GM12872 (cell line): ENCODE measurements around the gene HARBI1.

Experiments
- TF ChIP-seq, protein P1 (sequence below): IDR thresholded peaks from 3 replicates; pipeline ENCODE4 v1.5.1; 2011; ENCODE audit warnings: low read depth, mild to moderate bottlenecking, low read length, moderate library complexity; ENCODE audit not compliant: insufficient read depth

The HARBI1 gene

DNA sequence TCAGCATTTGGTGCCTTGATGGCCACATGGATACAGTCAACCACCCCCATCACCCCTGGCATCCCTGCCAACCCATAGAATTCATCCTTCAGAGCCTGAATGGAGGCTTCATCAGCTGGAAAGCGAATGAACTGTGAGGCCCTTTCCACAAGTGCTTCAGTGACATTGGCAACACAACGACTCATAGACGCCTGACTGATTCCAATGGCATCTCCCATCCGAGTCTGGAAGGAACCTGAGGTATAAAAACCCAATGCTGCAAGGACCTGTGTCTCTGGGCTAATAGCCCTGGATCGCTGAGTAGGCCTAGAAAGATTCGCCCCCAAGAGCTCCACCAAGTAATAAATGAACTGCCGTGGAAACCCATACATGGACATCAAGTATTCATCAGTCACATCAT, 1.3 kb downstream of the HARBI1 start:
- TF ChIP-seq, protein P1, sequence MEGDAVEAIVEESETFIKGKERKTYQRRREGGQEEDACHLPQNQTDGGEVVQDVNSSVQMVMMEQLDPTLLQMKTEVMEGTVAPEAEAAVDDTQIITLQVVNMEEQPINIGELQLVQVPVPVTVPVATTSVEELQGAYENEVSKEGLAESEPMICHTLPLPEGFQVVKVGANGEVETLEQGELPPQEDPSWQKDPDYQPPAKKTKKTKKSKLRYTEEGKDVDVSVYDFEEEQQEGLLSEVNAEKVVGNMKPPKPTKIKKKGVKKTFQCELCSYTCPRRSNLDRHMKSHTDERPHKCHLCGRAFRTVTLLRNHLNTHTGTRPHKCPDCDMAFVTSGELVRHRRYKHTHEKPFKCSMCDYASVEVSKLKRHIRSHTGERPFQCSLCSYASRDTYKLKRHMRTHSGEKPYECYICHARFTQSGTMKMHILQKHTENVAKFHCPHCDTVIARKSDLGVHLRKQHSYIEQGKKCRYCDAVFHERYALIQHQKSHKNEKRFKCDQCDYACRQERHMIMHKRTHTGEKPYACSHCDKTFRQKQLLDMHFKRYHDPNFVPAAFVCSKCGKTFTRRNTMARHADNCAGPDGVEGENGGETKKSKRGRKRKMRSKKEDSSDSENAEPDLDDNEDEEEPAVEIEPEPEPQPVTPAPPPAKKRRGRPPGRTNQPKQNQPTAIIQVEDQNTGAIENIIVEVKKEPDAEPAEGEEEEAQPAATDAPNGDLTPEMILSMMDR = no peak

DNA sequence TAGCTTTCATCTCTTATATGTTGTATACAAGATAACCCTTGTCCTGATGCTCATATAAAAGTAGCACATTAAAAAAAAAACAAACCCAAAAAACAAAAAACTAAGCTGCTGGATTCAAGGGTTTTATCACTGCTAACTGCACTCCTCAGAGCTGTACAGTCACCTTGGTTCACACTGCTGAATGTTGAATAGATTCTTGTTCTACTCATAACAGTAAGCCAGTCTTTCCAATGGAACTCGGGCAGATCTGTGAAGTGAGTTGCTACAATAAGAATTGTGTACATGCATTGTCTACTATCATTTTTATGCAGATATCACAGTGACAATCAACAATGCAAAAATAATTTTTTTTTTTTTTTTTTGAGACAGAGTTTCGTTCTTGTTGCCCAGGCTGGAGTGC, 4.7 kb downstream of the HARBI1 start:
- TF ChIP-seq, protein P1 = no peak

DNA sequence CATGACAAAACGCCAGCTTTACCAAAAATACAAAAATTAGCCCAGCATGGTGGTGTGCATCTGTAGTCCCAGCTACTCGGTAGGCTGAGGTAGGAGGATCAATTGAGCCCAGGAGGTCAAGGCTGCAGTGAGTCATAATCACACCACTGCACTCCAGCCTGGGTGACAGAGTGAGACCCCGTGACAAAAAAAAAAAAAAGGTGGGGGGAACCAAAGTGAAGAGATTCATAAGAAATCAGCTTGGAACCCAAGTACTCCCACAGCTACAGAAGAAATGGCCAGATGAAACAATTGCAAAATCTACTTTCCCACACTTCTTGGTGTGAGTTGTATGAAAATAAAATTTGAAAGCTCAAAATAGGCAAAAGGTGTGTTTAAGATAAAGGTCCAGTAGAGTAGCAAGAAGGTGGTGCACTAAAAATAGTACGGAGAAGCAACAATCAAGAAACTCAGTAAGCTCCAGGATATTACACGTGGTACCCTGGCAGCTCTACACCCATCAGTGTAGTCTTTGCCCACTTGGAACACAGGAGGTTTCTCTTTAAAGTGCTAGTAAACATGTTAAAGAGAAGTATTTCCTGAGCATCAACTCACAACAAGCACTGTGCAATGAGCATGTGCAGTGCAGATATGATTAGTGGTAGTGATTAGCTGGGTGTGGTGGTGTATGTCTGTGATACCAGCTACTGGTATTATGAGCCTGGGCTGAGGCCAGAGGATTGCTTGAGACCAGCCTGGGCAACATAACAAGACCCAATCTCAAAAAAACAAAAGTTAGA, 5.3 kb downstream of the HARBI1 start:
- TF ChIP-seq, protein P1 = no peak

DNA sequence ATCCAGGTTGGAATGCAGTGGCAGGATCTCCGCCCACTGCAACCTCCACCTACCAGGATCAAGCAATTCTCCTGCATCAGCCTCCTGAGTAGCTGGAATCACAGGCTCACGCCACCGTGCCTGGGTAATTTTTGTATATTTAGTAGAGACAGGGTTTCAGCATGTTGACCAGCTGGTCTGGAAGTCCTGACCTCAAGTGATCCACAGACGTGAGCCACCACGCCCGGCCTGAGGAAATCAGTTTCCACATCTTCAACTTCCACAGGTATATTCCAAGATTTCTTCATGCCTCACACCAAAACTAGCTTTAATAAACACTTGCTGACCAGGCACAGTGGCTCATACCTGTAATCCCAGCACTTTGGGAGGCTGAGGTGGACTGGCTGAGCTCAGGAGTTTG, 7.6 kb downstream of the HARBI1 start:
- TF ChIP-seq, protein P1 = no peak

DNA sequence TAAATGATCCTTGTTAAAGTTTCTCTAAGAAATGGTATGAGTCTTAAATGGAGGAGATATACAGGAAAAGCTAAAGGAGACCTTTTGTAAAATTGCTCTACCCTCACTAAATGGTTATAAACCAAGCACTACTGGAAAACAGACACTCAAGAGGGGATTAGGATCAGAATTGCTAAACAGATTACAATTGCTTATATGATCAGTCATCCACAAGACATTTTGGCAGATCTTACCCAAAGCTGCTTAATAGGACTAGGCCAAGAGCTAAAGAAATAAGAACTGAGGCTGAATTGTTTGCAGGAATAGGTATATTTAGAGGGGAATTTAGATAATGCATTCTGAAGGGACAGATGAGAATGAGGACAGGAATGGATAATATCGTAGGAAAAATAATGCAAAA, 9.5 kb downstream of the HARBI1 start:
- TF ChIP-seq, protein P1 = no peak

DNA sequence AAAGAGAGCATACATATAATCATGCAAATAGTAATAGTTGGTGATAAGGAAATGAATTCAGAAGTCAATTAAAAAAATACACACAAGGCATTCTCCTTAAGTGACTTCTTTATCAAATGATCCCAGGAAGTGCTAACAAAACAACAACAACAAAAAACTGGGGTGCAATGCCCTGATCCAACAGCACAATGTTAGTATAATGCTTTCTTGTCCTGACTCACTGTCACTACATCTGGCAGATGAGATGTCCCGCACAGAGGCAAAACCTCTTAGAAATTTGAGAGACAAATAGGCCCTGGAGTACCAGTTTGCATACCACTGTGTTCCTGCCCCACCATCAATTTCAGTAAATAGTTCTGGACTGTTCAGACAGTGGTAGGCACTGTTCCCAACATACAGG, 12.2 kb downstream of the HARBI1 start:
- TF ChIP-seq, protein P1 = no peak

DNA sequence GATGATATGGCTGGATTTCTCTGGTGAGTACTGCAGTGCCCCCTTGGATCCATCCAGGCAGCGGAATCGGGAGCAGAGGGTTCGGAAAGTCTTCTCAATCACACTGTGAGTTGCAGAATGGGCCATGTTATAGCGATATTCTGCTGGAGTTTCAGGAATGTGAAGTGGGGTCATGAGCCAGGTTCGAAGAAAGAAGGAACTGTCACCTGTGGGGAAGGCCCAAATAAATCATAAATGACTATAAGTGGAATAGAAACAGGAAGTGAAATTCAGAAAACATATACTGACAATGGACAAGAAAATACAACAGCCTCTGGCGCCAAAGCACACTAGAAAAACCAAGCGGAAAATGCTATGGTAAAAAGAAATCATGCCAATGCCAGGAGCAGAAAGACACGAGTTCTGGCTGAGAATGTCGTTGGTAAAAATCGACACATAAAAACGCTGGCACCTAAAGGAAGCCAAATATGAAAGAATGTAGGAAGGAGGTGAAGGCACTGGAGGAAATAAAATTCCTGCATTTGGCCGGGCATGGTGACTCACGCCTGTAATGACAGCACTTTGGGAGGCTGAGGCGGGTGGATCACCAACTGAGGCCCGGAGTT, 13.2 kb downstream of the HARBI1 start:
- TF ChIP-seq, protein P1 = no peak
